Common myeloid progenitor, CD34-positive (primary cell): ENCODE measurements around the gene RAPGEF3.
A peak's percentile ranks its signal among the peaks of the same experiment; 100 is the strongest.

ENCODE experiments used
- CTCF ChIA-PET: fragments of 350-600 bp; sonication (Branson Sonifier 250); formaldehyde crosslinking; loops from one replicate; lab custom pipeline; 2021; ENCODE audit warnings: antibody characterized with exemption; lab: Charles Lee
- POLR2A ChIA-PET: fragments of 350-600 bp; sonication (Branson Sonifier 250); formaldehyde crosslinking; loops from one replicate; lab custom pipeline; 2021; ENCODE audit warnings: antibody characterized with exemption; lab: Charles Lee
- DNase-seq, 3 donors: peaks; one replicate each; pipeline versions ENCODE4 v3.0.0 to v3.0.0-alpha.2; 2013
- H3K27ac ChIP-seq, 2 experiments: 1 replicate in 1 of 2; 2 replicates in 1 of 2; pipeline ENCODE4 v1.7.0; 2013; ENCODE audit warnings: inconsistent platforms in 2 of 2, low read length in 2 of 2, mild to moderate bottlenecking in 2 of 2, low read depth in 1 of 2, moderate library complexity in 1 of 2; ENCODE audit not compliant: severe bottlenecking in 2 of 2, insufficient read depth in 1 of 2, poor library complexity in 1 of 2
- H3K27me3 ChIP-seq, 5 experiments: replicated peaks in 2 of 5; 1 replicate in 3 of 5; 2 replicates in 2 of 5; pipeline versions ENCODE4 v1.6.1 to v1.7.0; 2013; ENCODE audit warnings: low read length in 4 of 5, mild to moderate bottlenecking in 2 of 5, moderate library complexity in 2 of 5, inconsistent platforms in 1 of 5; ENCODE audit not compliant: insufficient read depth in 5 of 5, control insufficient read depth in 4 of 5
- H3K36me3 ChIP-seq, 4 experiments: 1 replicate in 2 of 4; 2 replicates in 2 of 4; pipeline versions ENCODE4 v1.6.1 to v1.7.0; 2013; ENCODE audit warnings: low read length in 3 of 4, control low read depth in 1 of 4, mild to moderate bottlenecking in 1 of 4; ENCODE audit not compliant: control insufficient read depth in 4 of 4, insufficient read depth in 4 of 4
- H3K4me1 ChIP-seq, 4 experiments: 1 replicate in 3 of 4; 2 replicates in 1 of 4; pipeline versions ENCODE4 v1.6.1 to v1.7.1; 2013; ENCODE audit warnings: low read length in 3 of 4, mild to moderate bottlenecking in 3 of 4, control low read depth in 1 of 4, inconsistent platforms in 1 of 4, moderate library complexity in 1 of 4; ENCODE audit not compliant: control insufficient read depth in 4 of 4, insufficient read depth in 4 of 4; ENCODE audit errors: control extremely low read depth in 1 of 4
- H3K4me3 ChIP-seq, 7 experiments: 1 replicate in 4 of 7; 2 replicates in 3 of 7; pipeline versions ENCODE4 v1.5.1 to v1.7.0; 2013; ENCODE audit warnings: mild to moderate bottlenecking in 7 of 7, low read length in 6 of 7, moderate library complexity in 6 of 7, inconsistent platforms in 2 of 7, low read depth in 2 of 7, control low read depth in 1 of 7; ENCODE audit not compliant: insufficient read depth in 4 of 7, control insufficient read depth in 1 of 7; ENCODE audit errors: extremely low read depth in 1 of 7
- H3K9me3 ChIP-seq, 5 experiments: 1 replicate in 4 of 5; 2 replicates in 1 of 5; pipeline versions ENCODE4 v1.6.1 to v1.7.1; 2013; ENCODE audit warnings: low read length in 4 of 5, mild to moderate bottlenecking in 2 of 5, inconsistent platforms in 1 of 5, low read depth in 1 of 5, moderate library complexity in 1 of 5; ENCODE audit not compliant: control insufficient read depth in 4 of 5, insufficient read depth in 2 of 5; ENCODE audit errors: control extremely low read depth in 1 of 5
- WGBS: methylation state at CpG from one replicate; pipeline ENCODE4 v1.1.5; 2013; ENCODE audit not compliant: insufficient coverage; 5-methylcytosine and 5-hydroxymethylcytosine counted together

Gene RAPGEF3

DNA sequence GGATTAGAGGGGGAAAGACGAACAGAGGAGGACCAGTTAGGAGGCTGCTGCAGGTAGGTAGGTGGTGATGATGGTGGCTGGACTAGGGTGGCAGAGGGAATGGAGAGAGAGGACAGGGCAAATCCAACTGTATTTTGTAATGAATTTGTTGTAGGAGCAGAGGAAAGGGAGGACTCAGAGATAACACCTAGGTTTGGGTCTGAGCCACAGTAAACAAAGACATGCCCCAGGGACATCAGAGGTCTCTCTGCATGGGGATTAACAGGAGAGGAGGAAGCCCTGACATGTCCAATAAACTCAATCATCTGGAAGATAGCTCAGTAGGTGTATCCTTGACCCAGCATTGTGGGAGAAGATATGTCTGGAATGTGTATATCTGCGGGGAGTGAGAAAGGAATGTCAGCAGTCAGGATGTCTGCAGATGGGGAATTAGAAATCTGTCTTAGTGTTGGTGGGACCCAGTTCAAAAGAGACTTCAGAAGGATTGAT is 9.7 kb upstream of the RAPGEF3 start:
- no peak overlapping the region for H3K27ac ChIP-seq
- H3K36me3 ChIP-seq, result no peaks in the 10 kb centered on the region
- ChIA-PET CTCF (interaction anchor here (0.8 to 29.0 kb wide), 8 partner anchors 11 to 71 kb away, joined by 3 to 1109 read pairs (median 16); partner anchors contain the start of genes ENDOU, RAPGEF3 and RPAP3), POLR2A (no interaction called here)
- no peak for DNase-seq
- H3K27me3 ChIP-seq, result no peaks in the 10 kb centered on the region
- WGBS, result 100% methylated on average over 2 of the region's 2 CpGs
- no peaks in the 10 kb centered on the region for H3K9me3 ChIP-seq
- H3K4me1 ChIP-seq, result peaks cover 4 to 51% (median 29%) of the 10 kb centered on the region in 4 experiments
- H3K4me3 ChIP-seq, result no peak overlapping the region

DNA sequence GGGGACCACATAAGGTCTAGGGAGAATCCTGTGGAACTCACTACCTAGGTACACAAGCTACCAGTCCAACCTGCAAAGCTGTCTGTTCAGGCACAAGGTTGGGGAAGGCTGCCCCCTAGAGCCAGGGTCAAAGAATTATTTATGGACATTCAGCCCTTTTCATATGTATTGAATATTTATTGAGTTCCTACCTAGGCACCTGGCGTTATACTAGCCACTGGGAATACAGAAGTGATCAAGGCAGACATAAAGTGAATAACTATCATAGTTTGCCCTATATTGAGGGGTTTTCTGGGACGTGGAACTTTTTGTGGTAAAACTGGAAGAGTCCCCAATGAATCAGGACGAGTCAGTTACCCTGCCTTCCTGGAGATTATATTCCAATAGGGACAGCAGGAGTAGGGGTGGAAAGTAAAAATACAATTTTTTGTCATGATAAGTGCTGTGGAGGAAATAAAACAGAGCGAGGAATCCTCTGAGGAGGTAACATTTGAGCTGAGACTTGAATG is 8.6 kb upstream of the RAPGEF3 start:
- no peaks in the 10 kb centered on the region for H3K27me3 ChIP-seq
- CTCF ChIA-PET, result interaction anchor here (0.6 to 29.0 kb wide), 14 partner anchors 12 to 492 kb away, joined by 3 to 1109 read pairs (median 6); partner anchors contain the start of genes ENDOU, RAPGEF3 and RPAP3
- peak; percentile 75 to 86 (median 80) for DNase-seq
- 57% methylated on average over 4 of the region's 4 CpGs for WGBS
- no peak overlapping the region for H3K4me3 ChIP-seq
- peaks cover 4 to 44% (median 26%) of the 10 kb centered on the region in 4 experiments for H3K4me1 ChIP-seq
- no peaks in the 10 kb centered on the region for H3K9me3 ChIP-seq
- H3K36me3 ChIP-seq, result no peaks in the 10 kb centered on the region
- H3K27ac ChIP-seq, result no peak overlapping the region
- POLR2A ChIA-PET, result interaction anchor here (1.5 kb wide), 1 partner anchor 9 kb away, joined by 5 read pairs; the partner anchor contains the start of gene RAPGEF3

DNA sequence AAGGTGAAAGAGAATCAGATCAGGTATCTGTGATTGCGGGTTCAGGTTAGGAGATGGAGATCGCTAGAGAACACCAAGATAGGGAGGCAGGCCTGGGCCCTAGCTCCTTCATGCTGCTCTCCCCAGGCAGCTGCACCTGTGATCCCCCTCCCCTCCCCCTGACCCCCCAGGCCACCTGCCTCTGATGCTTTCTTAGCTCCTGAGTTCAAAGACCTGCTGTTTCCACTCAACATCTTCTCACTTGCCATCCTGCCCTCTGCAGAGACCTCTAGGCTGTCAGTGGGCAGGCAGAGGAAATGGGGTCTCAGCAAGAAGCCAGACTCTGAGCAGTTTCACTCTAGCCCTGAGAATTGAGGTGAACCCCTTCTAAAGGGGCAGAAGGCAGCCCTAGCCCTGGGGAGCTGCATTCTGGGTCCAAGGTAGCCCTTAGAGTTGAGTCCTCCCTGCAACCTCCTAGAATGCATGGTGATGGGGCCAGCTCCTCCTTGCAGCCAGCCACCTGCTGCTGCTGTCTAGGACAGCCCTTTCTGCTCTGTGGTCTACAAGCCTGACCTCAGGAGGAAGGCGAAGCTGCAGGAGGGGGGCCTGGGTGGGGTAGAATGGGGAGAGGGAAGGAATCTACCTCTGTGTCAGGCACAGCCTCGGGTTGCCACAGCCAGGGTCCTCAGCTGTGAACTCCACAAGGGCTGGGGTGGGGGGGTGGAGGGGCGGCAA is 8.0 kb upstream of the RAPGEF3 start:
- Histone ChIP-seq H3K9me3 (no peaks in the 10 kb centered on the region), H3K27me3 (no peaks in the 10 kb centered on the region), H3K4me3 (no peak overlapping the region), H3K36me3 (peaks cover 0 to 4% (median 0%) of the 10 kb centered on the region in 4 experiments), H3K27ac (no peak overlapping the region), H3K4me1 (peaks cover 4 to 44% (median 25%) of the 10 kb centered on the region in 4 experiments)
- CTCF ChIA-PET, result interaction anchor here (0.7 to 29.0 kb wide), 13 partner anchors 12 to 115 kb away, joined by 3 to 1109 read pairs (median 6); partner anchors contain the start of genes ENDOU, RAPGEF3 and RPAP3
- WGBS, result 50% methylated on average over 2 of the region's 5 CpGs
- peak; percentile 38 to 82 (median 80) for DNase-seq
- POLR2A ChIA-PET, result interaction anchor here (0.6 to 1.5 kb wide), 3 partner anchors 8 to 73 kb away, joined by 3 to 5 read pairs (median 5); partner anchors contain the start of gene RAPGEF3

DNA sequence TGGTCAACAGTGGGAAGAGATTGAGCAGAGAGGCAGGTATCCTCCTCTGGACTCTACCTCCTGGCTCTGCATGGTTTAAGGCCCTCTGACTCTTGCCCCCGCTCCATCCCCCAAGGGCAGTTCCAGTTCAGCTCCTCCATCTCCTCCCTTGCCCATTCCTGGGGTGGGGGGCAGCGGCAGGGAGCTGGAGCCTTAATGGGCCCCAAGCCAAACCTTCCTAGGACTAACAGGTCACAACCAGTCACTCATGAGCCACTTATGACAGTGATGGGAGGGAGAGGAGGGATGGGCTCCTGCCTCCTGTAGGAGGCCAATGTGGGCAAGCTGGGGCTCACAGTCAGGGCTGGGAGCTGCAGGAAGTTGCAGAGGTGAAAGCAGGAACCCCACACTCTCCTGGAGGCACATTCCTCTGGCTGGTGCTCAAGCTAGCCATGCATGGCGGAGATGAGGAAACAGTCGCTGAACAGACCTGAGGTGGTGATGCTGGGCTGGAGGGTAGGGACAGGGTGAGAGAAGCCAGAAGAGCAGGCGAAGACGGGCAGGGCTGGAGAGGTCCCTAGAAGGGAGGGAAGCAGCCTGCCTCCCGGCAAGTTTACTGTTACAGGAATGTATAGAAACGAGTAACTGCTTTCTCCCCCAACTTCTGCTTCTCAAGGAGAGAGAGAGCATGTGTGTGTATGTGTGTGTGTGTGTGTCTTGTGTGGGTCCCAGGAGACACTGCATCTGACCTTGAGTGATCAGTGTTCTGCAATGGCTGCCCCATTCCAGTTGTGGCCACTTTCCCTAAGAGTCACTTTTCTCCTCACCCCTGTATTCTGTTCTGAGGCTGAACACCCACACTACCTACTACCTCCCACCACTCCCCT is 5.0 kb upstream of the RAPGEF3 start:
- WGBS, result 75% methylated on average over 7 of the region's 8 CpGs
- H3K27me3 ChIP-seq, result no peaks in the 10 kb centered on the region
- peaks cover 0 to 4% (median 0%) of the 10 kb centered on the region in 4 experiments for H3K36me3 ChIP-seq
- no peak overlapping the region for H3K27ac ChIP-seq
- ChIA-PET CTCF (interaction anchor here (1.2 to 35.4 kb wide), 6 partner anchors 15 to 76 kb away, joined by 3 to 1109 read pairs (median 58); partner anchors contain the start of gene SLC48A1), POLR2A (no interaction called here)
- H3K9me3 ChIP-seq, result no peaks in the 10 kb centered on the region
- H3K4me1 ChIP-seq, result peaks cover 4 to 47% (median 36%) of the 10 kb centered on the region in 4 experiments
- peak in 2 of 3 donors; percentile 34 to 48 for DNase-seq
- H3K4me3 ChIP-seq, result no peak overlapping the region

GRCh38 chr12:47762850-47763465 is 4.3 kb upstream of the RAPGEF3 start:
- ChIA-PET CTCF (interaction anchor here (0.8 to 35.4 kb wide), 8 partner anchors 16 to 76 kb away, joined by 3 to 1109 read pairs (median 6); partner anchors contain the start of gene SLC48A1), POLR2A (no interaction called here)
- Histone ChIP-seq H3K27me3 (no peaks in the 10 kb centered on the region), H3K4me3 (no peak overlapping the region), H3K9me3 (no peaks in the 10 kb centered on the region), H3K36me3 (peaks cover 0 to 4% (median 0%) of the 10 kb centered on the region in 4 experiments), H3K4me1 (peaks cover 4 to 54% (median 43%) of the 10 kb centered on the region in 4 experiments), H3K27ac (no peak overlapping the region)
- 100% methylated on average over 2 of the region's 3 CpGs for WGBS
- DNase-seq, result no peak

GRCh38 chr12:47758584-47758833 is 171 bp downstream of the RAPGEF3 start:
- peak overlapping the region in 1 of 2 experiments; percentile 84 for H3K27ac ChIP-seq
- peaks cover 0 to 53% (median 35%) of the 10 kb centered on the region in 4 experiments for H3K4me1 ChIP-seq

More at GRCh38 chr12:47758584-47758833, 171 bp downstream of the RAPGEF3 start:
- Histone ChIP-seq H3K4me3 (peak overlapping the region; percentile 25 to 90 (median 69)), H3K9me3 (no peaks in the 10 kb centered on the region), H3K27me3 (no peaks in the 10 kb centered on the region), H3K36me3 (peaks cover 0 to 9% (median 0%) of the 10 kb centered on the region in 4 experiments)
- WGBS, result 0% methylated on average over 1 of the region's 10 CpGs
- DNase-seq, result no peak
- ChIA-PET CTCF (interaction anchor here (0.8 to 35.4 kb wide), 13 partner anchors 14 to 107 kb away, joined by 3 to 1109 read pairs (median 6); partner anchors contain the start of gene SLC48A1), POLR2A (interaction anchor here (1.1 to 1.8 kb wide), 5 partner anchors 8 to 19 kb away, joined by 3 to 6 read pairs (median 5); partner anchors contain the start of gene SLC48A1)
